SIG-M5 treated with dmso at 0.1 percent for 504 hours (cell line): ENCODE results near the gene MMP3.

Experiments
- DNase-seq: peaks from one replicate; lab custom pipeline; 2025; ENCODE audit not compliant: unreplicated experiment; lab: John Stamatoyannopoulos, UW

Gene MMP3

GRCh38 chr11:102832612-102833011 is 10.8 kb downstream of the MMP3 start:
- DNase-seq: no peak

DNA sequence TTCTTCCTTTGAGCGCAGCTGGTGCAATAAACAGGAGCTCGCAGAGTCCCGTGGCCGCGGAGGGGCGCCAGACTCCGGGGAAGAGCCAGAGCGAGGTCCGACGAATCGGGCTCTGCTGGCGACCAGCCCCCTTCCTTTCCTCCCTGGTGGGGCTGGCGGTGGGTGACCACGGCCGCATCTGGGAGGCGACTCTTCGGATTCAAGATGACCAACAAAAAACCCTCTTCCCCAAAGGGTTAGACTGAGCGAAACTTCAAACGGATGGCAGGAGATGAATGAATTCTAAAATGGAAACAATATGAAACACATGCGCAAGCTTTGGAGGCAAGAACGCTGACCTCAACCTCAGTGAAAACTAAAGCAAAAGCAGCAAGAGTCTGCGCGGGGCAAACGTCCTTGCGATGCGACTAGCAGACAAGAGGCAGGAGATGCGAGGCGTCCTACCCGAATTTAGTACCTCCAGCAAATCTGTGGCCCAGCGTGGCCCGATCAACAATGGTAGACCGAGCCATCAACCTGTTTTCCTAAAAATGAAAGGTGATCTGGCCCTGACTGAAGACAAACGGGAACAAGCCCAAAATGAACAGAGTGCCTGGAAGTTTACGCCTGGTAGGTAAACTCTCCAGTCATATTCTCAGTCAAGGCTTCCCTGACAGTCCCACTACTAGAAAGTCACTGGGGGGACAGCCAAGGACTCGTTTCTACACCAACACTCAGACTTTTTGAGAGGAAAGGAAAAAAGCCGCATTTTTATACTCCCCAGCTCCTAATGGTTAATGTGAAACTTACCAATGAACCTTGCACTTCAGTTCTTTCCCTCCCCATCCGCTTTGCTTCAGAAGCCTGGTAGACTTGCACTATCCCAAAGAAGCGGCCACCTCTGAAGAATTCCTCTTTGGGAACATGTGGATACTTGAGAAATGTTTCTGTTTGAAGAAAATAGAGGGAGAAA is 11.6 kb downstream of the MMP3 start:
- no peak for DNase-seq

DNA sequence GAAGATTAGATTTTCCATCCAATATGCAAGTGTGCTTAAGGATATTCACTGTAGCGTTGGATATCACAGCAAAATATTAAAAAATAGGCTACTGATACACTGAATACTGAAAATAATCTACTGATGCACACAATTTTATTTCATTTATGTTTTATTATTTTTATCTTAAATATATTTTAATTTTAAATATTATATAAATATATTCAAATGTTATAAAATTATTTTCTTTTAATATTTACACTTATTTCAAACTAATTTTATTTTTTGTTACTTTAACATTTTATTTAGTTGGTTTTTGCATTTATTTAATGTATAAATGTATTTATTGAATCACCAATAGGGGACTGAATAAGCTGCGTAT is 12.3 kb downstream of the MMP3 start:
- no peak for DNase-seq

DNA sequence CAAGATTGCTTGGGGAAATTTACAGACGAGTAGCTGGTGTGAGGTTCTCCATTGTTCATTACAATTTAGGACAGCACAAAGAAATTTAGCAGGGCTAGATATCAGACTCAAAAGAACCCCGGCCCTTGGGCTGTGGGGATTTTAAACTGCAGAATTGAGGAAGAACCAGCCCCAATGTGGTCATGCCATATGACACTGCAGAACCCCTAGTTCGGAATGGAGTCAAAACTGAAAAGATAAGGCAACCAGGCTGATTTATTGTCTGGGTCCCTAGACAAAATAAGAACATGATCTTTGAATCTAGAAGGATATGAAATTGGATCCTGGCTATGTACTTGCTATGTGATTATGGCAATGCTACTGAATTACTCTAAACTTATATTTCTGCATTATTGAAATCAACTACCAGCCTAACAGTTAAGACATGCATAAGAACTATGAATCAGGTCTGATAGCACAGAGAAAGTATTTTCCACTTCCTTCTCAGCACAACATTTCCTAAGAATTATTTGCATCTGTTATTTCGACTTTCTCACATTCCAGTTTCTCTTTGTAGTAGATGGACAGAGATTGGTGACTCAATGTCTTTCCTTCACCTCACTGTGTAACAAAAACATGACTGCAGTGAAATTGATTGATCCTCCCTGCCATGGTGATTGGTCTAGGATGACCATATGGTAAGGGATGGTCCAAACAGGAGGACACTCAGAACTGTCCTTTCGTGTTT is 13.2 kb downstream of the MMP3 start:
- DNase-seq: no peak

DNA sequence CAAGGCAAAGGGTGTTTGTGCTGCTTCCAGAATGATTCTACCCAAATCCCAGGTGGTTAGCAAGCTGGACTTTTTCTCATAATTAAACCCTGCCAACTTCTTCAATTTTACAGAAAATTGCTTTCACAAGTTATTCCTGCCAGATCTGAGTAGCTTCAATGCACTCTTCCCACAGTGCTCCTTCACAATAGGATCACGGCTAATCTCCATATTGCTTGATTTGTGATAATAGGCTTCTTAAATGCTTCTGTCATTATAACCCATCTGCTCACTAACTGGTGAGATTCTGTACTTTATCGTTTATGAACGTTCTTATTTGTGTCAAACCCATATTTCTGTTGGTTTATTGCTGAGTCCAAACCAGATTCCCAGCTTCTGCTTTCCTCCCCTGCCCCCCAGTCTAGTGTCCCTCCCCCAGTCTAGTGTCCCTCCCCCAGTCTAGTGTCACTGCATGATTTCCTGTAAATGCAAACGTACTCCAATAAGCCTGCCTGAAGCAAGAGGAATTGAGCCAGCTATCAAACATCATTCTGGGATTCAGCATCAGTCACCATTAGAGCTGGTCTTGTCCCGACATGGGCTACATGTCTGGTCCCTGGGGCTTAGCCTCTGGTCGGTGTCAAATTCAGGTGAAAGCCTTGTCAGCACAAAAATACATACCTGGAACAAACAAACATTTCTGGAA is 14.0 kb downstream of the MMP3 start:
- DNase-seq: no peak

DNA sequence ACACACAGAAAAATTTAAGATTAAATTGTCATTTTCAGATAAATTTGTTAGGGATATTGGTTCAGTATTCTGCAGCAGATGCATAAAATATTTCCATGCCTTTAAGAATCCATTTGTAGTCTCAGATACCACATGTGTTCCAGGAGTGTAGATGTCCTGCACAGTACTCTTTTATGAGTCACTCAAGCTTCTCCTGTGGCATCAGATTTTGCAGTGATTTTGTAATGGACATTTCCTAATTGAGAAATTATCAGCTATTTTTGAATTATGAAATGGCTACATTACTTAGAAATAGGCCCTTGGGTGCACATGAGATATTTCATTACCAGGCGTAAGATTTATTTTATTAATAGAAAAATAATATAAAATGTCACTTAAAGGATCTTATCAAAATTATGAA is 18.9 kb downstream of the MMP3 start:
- no peak for DNase-seq

DNA sequence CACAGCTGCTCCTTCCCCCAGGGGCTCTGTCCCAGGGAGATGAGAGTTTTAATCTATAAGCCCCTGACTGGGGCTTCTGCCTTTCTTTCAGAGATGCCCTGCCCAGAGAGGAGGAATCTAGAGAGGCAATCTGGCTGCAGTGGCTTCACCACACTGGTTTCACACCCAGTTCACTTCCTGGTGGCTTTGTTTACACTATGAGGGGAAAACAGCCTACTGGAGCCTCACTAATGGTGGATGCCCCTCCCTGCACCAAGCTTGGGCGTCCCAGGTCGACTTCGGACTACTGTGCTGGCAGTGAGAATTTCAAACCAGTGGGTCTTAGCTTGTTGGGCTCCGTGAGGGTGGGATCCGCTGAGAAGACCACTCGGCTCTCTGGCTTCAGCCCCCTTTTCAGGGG is 23.9 kb downstream of the MMP3 start:
- DNase-seq: no peak

DNA sequence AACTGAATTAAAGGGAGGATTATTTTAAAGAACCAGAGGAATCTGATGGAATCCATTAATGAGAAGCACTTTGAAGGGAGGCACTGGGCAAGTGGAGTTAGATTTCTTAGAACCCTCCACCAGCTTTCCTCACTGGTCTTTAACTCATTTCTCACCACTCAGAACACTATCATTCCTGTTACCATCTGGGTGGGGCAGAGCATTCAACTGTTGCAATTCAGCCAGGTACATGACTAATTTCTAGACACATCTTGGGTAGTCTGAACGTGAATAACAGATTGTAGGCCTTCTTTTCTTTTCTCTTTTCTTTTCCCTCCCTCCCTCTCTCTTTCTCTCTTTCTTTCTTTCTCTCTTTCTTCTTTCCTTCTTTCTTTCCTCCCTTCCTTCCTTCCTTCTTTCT is 29.9 kb downstream of the MMP3 start:
- DNase-seq: no peak

DNA sequence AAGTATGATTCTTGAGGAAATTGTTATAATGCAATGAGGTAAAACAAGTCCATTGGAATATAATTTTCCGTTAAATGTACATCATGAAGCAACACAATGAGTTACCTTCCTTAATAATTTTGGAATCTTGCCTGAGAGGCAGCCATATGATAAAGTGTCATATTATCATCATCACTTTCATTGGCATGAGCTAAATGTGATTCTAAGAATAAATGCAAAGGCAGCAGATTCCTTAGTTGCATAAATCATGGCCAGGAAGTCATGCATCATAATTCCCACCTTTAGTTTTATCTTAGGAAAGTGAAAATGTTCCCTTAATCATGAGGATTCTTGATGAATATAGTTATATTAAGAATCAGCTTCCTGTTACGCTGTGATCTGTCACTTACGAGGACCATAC is 31.2 kb downstream of the MMP3 start:
- no peak for DNase-seq

GRCh38 chr11:102810950-102811660 is 32.3 kb downstream of the MMP3 start:
- no peak for DNase-seq

- no peak for DNase-seq
Measured at GRCh38 chr11:102809971-102810370, 33.4 kb downstream of the MMP3 start.

- no peak for DNase-seq
Measured at GRCh38 chr11:102807921-102808320, 35.5 kb downstream of the MMP3 start.

DNA sequence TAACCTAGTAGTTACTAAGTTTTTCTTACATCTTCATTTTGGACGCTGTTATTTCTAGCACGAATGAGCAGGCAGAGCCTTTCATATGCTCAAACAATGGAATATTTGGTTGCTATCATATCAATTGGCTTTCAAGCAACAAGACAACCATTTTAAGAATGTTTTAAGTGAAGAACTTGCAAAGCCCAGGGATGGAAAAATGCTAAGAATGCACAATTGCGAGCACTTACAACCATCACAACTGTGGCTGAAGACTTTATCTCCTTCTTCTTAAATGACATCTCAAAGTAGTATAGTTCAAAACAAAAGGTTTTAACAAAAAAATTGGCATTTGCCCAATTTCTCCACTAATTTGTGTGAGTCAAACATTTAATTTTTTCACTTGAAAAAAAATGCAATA is 37.1 kb downstream of the MMP3 start:
- no peak for DNase-seq

DNA sequence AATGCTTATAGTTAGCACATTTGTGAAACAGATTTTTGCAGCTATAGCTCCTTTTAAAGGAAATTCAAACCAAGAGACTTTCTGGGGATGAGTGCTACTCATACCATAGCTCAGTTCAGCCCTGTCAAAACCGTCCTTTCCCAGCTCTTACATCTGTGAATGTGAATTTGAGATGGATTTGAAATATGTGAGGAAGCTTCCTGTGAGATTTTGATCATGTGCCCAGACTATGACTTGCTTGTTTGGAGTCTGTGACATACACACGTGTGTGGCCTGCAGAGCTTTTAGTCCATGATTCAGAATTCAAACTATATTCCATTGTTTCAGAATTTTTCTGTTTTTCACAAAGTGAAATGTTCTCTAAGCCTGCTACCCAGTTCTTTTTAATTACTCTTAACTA is 41.1 kb downstream of the MMP3 start:
- no peak for DNase-seq

DNA sequence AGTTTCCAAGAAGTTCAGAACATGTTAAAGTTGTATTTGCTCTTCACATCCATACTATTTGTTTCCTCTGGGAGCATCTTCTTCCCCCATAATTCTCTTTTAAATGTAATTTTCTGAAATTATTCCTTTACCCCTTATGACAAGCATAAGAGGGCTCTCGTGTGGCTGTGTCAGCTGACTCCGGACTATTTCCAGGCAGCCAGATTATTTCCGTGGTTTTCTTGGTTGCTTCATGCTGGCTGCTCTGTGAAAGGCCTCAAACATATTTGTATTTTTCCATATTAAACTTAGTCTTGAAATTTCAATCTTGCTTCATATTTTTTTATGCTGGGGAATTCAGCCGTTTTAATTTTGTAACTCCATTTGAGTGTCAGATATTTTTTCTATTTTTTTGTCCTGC is 42.6 kb downstream of the MMP3 start:
- DNase-seq: no peak

GRCh38 chr11:102799681-102800340 is 43.6 kb downstream of the MMP3 start:
- no peak for DNase-seq

DNA sequence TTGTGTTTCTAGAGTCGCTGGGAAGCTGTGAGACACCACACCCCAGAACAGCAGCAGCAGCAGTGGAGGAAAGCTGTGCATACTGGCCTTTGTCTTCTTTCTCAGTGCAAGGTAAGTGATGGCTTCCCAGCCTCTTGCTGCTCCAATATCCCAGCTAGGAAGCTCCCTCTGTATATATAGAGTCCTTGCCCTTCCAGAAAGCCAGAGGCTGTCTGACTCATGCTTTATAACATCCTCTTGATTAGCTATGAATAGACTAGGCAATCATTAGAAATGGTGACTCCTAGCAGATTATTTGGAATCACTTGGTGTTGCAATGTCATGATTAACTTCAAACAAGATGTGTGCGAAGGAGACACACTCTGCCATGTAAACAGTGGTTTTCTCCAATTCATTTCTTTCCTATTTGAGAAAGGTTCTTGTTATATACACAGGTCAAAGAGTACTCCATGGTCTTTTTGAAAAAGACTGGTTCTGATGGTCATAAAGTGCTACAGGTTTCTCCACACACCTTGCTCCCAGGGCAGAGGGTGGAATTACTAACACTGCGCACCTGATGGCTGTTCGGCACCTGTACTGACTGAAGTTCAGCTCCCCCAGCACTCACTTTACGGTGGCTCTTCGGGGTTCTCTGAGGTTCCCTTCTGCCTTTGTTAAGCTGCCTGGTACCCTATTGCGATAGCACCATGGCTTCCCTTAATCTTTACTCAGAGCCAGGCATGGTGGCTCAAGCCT is 45.2 kb downstream of the MMP3 start, which contains the start of gene MMP1:
Gene MMP1, minus strand, starts transcription at position 149 of the 735 bp plus-strand sequence. Its CDS starts 68 bp downstream, at position 81.
- no peak for DNase-seq

GRCh38 chr11:102794382-102794781 is 49.0 kb downstream of the MMP3 start:
- peak; percentile 24 for DNase-seq

- DNase-seq: no peak
Measured at GRCh38 chr11:102793677-102794290, 49.6 kb downstream of the MMP3 start.
